A172 (cell line): ENCODE measurements around the gene PRKD3. TPM values are rescaled to one million over a fixed set of nuclear protein-coding genes. Genes with fewer than 3 reads are reported as not detected.

Experiments used
- DNase-seq: peaks from one replicate; pipeline ENCODE4 v3.0.0-alpha.2; 2015; ENCODE audit warnings: low spot score
- total RNA-seq: library from RNA; depleted of rRNA; stranded (reverse); fragments of >200 nt; shearing (Covaris generic); gene quantifications from 2 replicates; pipeline ENCODE4 v1.2.3, GENCODE V29; 2014; rRNA removed

Gene PRKD3
- 59.8 and 63.5 TPM in 2 replicates for total RNA-seq

GRCh38 chr2:37324786-37325624 lies at the start of gene PRKD3:
Gene PRKD3 (minus strand): TSS chr2:37324833. CDS start chr2:37316524, 8,309 bp downstream.
- peak; percentile 46 for DNase-seq

- DNase-seq: no peak
Measured at GRCh38 chr2:37372000-37372399, 47.4 kb upstream of the PRKD3 start.

- DNase-seq: no peak
Measured at GRCh38 chr2:37370666-37371065, 46.0 kb upstream of the PRKD3 start.

GRCh38 chr2:37367984-37368383 lies 43.4 kb upstream of the PRKD3 start:
- DNase-seq: no peak

GRCh38 chr2:37367310-37367709 lies 42.7 kb upstream of the PRKD3 start:
- DNase-seq: no peak

- no peak for DNase-seq
Measured at GRCh38 chr2:37366773-37367172, 42.1 kb upstream of the PRKD3 start.

GRCh38 chr2:37365669-37366068 lies 41.0 kb upstream of the PRKD3 start:
- peak; percentile 21 for DNase-seq

- no peak for DNase-seq
Measured at GRCh38 chr2:37364351-37364750, 39.7 kb upstream of the PRKD3 start.

GRCh38 chr2:37361994-37362698 lies 37.5 kb upstream of the PRKD3 start:
- DNase-seq: no peak

- DNase-seq: no peak
Measured at GRCh38 chr2:37361216-37361815, 36.7 kb upstream of the PRKD3 start.

GRCh38 chr2:37358466-37358865 lies 33.8 kb upstream of the PRKD3 start:
- DNase-seq: no peak

GRCh38 chr2:37357530-37357929 lies 32.9 kb upstream of the PRKD3 start:
- DNase-seq: no peak

GRCh38 chr2:37357069-37357468 lies 32.4 kb upstream of the PRKD3 start:
- DNase-seq: no peak

- DNase-seq: no peak
Measured at GRCh38 chr2:37356299-37356698, 31.7 kb upstream of the PRKD3 start.

GRCh38 chr2:37355735-37356134 lies 31.1 kb upstream of the PRKD3 start:
- DNase-seq: no peak

GRCh38 chr2:37354531-37354930 lies 29.9 kb upstream of the PRKD3 start:
- DNase-seq: no peak

GRCh38 chr2:37350034-37350433 lies 25.4 kb upstream of the PRKD3 start:
- no peak for DNase-seq

GRCh38 chr2:37349231-37349860 lies 24.7 kb upstream of the PRKD3 start:
- no peak for DNase-seq

GRCh38 chr2:37348155-37348554 lies 23.5 kb upstream of the PRKD3 start:
- no peak for DNase-seq

GRCh38 chr2:37344453-37345361 lies 20.1 kb upstream of the PRKD3 start, which contains the start of gene QPCT:
Gene QPCT (plus strand): TSS chr2:37344630. CDS start chr2:37344732, 102 bp downstream.
- DNase-seq: peak; percentile 78
